Measurements from ENCODE around the gene MACROD2.

The MACROD2 gene

DNA sequence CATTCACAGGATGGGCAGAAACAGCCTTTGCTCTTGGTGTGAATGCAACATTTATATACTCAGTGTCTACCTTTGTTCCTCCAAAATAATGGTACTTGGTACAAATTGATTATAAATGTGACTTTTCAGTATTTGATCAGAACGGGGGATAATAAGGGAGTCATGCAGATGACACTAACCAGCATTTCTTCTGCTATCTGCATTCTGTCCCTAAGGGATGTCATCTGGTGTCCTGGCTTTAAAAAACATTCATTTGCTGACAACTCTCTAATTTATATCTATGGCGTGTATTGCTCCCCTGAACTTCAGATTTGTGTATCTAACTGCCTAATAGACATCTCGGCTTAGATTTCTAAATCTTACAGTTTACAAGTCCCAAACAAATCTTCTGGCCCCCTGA lies 418.5 kb downstream of the MACROD2 start:
- DNase-seq (ENCODE audit: low read depth) = no peak
- H3K4me3 ChIP-seq (ENCODE audit: control insufficient read depth, low read depth, low read length) = no peak overlapping the region
- TF ChIP-seq, protein P1, sequence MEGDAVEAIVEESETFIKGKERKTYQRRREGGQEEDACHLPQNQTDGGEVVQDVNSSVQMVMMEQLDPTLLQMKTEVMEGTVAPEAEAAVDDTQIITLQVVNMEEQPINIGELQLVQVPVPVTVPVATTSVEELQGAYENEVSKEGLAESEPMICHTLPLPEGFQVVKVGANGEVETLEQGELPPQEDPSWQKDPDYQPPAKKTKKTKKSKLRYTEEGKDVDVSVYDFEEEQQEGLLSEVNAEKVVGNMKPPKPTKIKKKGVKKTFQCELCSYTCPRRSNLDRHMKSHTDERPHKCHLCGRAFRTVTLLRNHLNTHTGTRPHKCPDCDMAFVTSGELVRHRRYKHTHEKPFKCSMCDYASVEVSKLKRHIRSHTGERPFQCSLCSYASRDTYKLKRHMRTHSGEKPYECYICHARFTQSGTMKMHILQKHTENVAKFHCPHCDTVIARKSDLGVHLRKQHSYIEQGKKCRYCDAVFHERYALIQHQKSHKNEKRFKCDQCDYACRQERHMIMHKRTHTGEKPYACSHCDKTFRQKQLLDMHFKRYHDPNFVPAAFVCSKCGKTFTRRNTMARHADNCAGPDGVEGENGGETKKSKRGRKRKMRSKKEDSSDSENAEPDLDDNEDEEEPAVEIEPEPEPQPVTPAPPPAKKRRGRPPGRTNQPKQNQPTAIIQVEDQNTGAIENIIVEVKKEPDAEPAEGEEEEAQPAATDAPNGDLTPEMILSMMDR (IDR thresholded peaks at IDR 0.05; ENCODE audit: control insufficient read depth, insufficient read depth, low read depth, low read length, missing control alignments) = no peak

GRCh38 chr20:14414560-14414959 lies 419.2 kb downstream of the MACROD2 start:
- no peak overlapping the region for H3K4me3 ChIP-seq (ENCODE audit: control insufficient read depth, low read depth, low read length)
- DNase-seq (ENCODE audit: low read depth) = no peak
- TF ChIP-seq, protein P1 (IDR thresholded peaks at IDR 0.05; ENCODE audit: control insufficient read depth, insufficient read depth, low read depth, low read length, missing control alignments) = no peak

GRCh38 chr20:14415467-14415866 lies 420.2 kb downstream of the MACROD2 start:
- DNase-seq (ENCODE audit: low read depth) = no peak
- no peak overlapping the region for H3K4me3 ChIP-seq (ENCODE audit: control insufficient read depth, low read depth, low read length)
- TF ChIP-seq, protein P1 (IDR thresholded peaks at IDR 0.05; ENCODE audit: control insufficient read depth, insufficient read depth, low read depth, low read length, missing control alignments) = no peak

GRCh38 chr20:14418376-14418775 lies 423.1 kb downstream of the MACROD2 start:
- H3K4me3 ChIP-seq (ENCODE audit: control insufficient read depth, low read depth, low read length) = no peak overlapping the region
- TF ChIP-seq, protein P1 (IDR thresholded peaks at IDR 0.05; ENCODE audit: control insufficient read depth, insufficient read depth, low read depth, low read length, missing control alignments) = no peak
- DNase-seq (ENCODE audit: low read depth) = no peak

DNA sequence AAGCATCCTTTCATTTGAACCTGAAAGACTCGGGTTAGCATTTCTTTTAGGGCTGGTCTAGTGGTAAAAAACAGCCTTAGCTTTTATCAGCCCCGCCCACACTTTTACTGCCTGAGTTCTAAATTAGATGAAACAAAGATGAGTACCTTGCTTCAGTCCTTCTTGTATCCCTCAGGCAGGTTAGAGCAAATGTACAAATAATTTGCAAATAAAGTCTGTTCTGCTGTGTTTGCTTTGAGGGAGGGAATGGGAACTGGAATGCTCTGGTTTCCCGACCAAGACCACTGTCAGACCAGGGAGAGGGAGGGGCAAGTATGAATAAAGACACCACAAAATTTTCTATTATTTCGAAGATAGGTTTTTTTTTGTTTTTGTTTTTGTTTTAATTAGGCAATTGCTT lies 427.6 kb downstream of the MACROD2 start:
- H3K4me3 ChIP-seq (ENCODE audit: control insufficient read depth, low read depth, low read length) = no peak overlapping the region
- no peak for DNase-seq (ENCODE audit: low read depth)
- TF ChIP-seq, protein P1 (IDR thresholded peaks at IDR 0.05; ENCODE audit: control insufficient read depth, insufficient read depth, low read depth, low read length, missing control alignments) = no peak

DNA sequence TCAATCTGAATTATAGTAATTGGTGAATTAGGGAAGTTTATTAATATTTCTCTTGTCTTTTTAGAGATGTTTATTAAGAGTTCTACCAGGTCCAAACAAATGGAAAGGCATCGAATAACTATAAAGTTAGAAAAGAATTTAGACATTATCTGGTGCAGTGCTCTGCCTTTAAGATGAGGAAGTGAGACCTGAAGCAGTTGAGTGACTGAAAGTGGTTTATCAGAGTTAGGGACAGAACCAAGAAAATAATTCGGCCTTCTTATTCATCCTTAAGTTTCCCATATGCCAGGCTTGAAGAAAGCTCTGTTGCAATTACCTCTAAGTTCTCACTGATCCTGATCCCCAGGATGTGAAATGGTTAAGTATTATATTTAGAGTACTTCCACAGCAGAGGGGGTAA lies 436.3 kb downstream of the MACROD2 start:
- H3K4me3 ChIP-seq (ENCODE audit: control insufficient read depth, low read depth, low read length) = no peak overlapping the region
- TF ChIP-seq, protein P1 (IDR thresholded peaks at IDR 0.05; ENCODE audit: control insufficient read depth, insufficient read depth, low read depth, low read length, missing control alignments) = no peak
- DNase-seq (ENCODE audit: low read depth) = no peak

DNA sequence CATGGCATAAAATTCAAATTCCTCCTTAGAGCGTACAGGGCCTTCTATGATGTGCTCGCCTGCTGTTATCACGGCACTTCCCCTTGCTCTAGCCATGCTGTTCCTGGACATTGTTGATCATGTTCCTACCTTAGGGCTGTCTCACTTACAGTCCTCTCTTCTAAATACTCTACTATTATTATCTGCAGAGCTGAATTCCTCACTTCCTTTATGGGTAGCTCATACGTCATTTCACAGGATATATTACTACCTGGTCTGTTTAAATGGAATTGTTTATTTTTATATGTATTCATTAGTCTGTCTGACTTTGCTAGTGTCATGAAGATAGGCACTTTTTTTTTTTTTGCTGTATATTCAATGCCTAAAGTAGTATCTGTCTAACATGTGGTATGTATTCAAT lies 436.8 kb downstream of the MACROD2 start:
- TF ChIP-seq, protein P1 (IDR thresholded peaks at IDR 0.05; ENCODE audit: control insufficient read depth, insufficient read depth, low read depth, low read length, missing control alignments) = no peak

More for the DNA sequence above, 436.8 kb downstream of the MACROD2 start:
- no peak for DNase-seq (ENCODE audit: low read depth)
- H3K4me3 ChIP-seq (ENCODE audit: control insufficient read depth, low read depth, low read length) = no peak overlapping the region
